Measurements from ENCODE around the gene CTPS1.

Gene CTPS1

DNA sequence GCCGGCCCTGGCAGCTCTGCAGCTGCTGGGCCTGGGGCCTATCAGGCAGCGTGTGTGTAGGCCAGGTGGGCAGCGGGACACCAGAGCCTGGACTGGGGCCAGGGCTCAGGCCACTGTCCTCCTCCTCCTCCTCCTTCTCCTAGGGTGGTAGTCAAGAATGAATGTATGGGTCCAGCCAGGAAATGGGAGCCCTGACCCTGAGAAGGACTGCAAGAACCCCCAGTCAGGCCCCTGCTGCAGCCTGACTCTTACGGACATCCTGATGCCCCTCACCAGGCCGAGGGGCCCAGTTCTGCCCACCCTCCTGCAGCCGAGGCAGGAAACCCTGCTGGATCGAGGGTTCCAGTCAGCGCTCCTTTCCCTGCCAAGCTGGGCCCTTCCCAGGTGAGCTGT, 38.5 kb downstream of the CTPS1 start:
- in situ Hi-C loops (cut with MboI; ENCODE audit: low pct_unique_long_range_greater_than_20kb, low sequenced_read_pairs, unreplicated experiment), result no loop called here

DNA sequence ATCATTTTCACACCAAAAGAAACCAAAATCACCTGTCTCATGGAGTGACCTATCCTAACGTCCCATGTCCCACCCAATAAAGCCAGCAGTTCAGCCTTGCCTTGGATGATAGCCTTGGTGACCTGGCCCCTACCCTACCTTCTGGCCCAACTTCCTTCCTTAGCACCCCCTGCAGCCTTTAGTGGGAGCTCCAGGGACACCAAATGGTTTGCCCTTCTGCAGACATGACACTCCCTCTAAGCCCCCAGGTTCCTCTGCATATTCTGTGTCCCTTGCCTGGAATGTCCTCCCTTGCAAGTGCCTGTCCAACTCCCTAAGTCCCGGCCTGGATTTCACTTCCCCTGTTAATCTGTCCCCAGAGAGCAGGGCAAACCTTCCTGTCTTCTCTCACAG, 39.9 kb downstream of the CTPS1 start:
- TF ChIP-seq, protein P1, sequence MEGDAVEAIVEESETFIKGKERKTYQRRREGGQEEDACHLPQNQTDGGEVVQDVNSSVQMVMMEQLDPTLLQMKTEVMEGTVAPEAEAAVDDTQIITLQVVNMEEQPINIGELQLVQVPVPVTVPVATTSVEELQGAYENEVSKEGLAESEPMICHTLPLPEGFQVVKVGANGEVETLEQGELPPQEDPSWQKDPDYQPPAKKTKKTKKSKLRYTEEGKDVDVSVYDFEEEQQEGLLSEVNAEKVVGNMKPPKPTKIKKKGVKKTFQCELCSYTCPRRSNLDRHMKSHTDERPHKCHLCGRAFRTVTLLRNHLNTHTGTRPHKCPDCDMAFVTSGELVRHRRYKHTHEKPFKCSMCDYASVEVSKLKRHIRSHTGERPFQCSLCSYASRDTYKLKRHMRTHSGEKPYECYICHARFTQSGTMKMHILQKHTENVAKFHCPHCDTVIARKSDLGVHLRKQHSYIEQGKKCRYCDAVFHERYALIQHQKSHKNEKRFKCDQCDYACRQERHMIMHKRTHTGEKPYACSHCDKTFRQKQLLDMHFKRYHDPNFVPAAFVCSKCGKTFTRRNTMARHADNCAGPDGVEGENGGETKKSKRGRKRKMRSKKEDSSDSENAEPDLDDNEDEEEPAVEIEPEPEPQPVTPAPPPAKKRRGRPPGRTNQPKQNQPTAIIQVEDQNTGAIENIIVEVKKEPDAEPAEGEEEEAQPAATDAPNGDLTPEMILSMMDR (IDR thresholded peaks at IDR 0.05; ENCODE audit: extremely low read depth, insufficient read depth, missing control alignments), result no peak
- no peak for DNase-seq (ENCODE audit: low spot score)
- in situ Hi-C loops (cut with MboI; ENCODE audit: low pct_unique_long_range_greater_than_20kb, low sequenced_read_pairs, unreplicated experiment), result no loop called here

More for the DNA sequence above, 38.5 kb downstream of the CTPS1 start:
- TF ChIP-seq, protein P1 (IDR thresholded peaks at IDR 0.05; ENCODE audit: extremely low read depth, insufficient read depth, missing control alignments), result no peak
- DNase-seq (ENCODE audit: low spot score), result no peak

DNA sequence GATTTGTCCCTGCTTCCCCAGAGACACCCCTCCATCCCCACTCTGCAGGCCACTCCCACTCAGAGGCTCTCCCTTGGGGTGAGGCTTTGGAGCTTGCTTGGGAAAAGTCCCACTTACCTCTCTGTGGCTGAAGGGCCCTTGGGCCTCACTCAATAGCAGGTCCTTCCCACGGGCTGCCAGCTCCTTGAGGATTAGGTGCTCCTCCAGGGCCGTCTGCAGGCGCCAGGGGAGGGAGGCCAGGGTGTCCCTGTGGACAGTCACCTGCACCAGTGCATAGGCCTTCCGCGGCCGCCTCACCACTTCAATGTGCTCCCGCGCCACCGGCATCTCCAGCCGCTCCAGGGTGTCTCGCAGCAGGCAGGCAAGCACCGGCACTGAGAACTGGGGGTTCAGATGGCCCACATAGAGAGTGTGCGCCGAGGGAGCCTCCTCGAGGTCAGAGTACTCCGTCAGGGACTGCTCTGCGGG, 40.6 kb downstream of the CTPS1 start:
- TF ChIP-seq, protein P1 (IDR thresholded peaks at IDR 0.05; ENCODE audit: extremely low read depth, insufficient read depth, missing control alignments), result no peak
- in situ Hi-C loops (cut with MboI; ENCODE audit: low pct_unique_long_range_greater_than_20kb, low sequenced_read_pairs, unreplicated experiment), result no loop called here
- DNase-seq (ENCODE audit: low spot score), result no peak

DNA sequence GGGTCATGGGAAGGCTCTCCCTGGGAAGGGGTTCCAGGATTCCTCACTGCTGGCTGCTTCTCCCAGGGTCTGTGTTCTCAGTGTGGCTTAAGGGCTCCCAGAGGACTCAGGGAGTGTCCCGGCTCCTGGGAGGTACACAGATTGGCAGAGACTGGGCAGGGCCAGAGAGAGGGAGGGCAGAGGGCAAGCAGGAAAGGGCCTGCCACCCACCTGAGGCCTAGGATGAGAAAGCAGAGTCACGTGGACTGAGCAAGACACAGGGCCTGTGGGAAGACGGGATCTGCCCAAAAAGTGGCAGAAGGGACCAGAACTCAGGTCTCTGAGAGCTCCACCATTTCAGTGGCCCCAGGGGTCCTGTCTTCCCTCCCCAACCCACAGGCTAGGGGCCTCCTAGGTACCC, 41.2 kb downstream of the CTPS1 start:
- DNase-seq (ENCODE audit: low spot score), result no peak
- in situ Hi-C loops (cut with MboI; ENCODE audit: low pct_unique_long_range_greater_than_20kb, low sequenced_read_pairs, unreplicated experiment), result no loop called here
- TF ChIP-seq, protein P1 (IDR thresholded peaks at IDR 0.05; ENCODE audit: extremely low read depth, insufficient read depth, missing control alignments), result no peak

DNA sequence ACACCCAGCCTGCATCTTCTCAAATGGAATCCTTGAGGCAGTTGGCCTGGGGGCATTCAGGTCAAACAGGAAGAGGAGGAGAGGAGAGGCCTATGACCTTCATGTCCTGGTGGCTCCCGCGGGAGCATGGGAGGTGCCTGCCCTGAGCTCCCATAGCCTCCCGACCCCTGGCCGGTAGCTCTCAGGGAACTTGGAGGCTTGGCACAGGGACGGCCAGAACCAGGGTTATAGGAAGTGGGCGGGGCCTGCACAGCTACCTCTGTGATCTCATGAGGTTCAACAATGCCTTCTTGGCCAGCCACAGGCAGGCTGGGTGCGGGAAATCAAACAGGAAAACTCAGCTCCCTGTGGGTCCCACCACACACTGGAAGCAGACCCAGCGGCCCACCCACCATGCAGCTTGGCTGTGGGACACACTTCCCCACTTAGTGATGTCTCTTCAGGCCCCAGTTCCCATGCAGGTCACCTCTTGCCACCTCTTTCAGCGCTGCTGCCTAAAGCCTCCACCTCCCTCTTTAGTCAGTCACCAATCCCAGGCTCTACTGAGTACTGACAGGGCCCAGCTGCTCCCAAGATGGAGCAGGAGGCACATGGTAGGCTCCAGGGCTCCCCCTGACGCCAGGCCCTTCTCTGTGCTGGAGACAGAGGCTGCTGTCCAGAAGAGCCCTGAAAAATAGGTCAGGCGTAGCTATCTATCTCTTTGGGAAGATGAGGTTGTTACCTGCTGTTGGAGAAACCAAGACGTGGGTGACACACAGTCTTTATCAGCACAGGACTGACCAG, 42.2 kb downstream of the CTPS1 start, which contains the start of gene SLFNL1:
SLFNL1 (minus strand) TSS at position 200 of the 783 bp plus-strand sequence. CDS start 1,065 bp downstream, outside the sequence.
- TF ChIP-seq, protein P1 (IDR thresholded peaks at IDR 0.05; ENCODE audit: extremely low read depth, insufficient read depth, missing control alignments), result no peak
- in situ Hi-C loops (cut with MboI; ENCODE audit: low pct_unique_long_range_greater_than_20kb, low sequenced_read_pairs, unreplicated experiment), result no loop called here
- no peak for DNase-seq (ENCODE audit: low spot score)

DNA sequence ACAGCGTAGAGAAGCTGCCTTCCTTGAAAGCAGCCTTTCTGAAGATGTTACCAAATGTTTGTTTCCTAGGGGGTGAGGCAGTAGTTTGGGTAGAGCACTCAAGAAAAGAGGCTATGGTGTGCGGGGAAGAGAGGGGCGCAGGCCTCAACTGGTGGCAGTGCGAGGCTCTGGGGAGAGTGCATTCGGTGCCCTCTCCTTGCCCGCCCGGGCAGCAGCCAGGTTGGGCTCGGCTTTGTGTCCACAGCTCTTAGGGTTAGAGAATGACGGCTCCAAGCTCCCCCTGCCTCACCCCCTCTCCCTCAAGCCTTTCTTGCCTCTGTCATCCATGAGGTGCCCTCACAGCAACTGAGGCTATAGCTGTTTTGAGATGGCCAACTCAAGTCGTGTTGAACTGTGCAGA, 42.9 kb downstream of the CTPS1 start:
- TF ChIP-seq, protein P1 (IDR thresholded peaks at IDR 0.05; ENCODE audit: extremely low read depth, insufficient read depth, missing control alignments), result no peak
- DNase-seq (ENCODE audit: low spot score), result no peak
- in situ Hi-C loops (cut with MboI; ENCODE audit: low pct_unique_long_range_greater_than_20kb, low sequenced_read_pairs, unreplicated experiment), result no loop called here

Measured in GM13977 (cell line).